AG09319 (cell line): Measurements from ENCODE around the gene GFER.
"Not testable (repeated sequence)": the region's sequence is repeated elsewhere in the genome, so short reads cannot be mapped to it uniquely, and the experiment has no call there.

ENCODE experiments used
- DNase-seq: peaks from one replicate; pipeline ENCODE4 v3.0.0-alpha.2; 2010; ENCODE audit warnings: low read depth; ENCODE audit errors: extremely low read depth
- CTCF ChIP-seq: IDR thresholded peaks from 2 replicates; pipeline ENCODE4 v1.5.1; 2011; ENCODE audit warnings: low read depth, mild to moderate bottlenecking, inconsistent platforms, low read length, moderate library complexity

The GFER gene

GRCh38 chr16:1983544-1984346 lies at the start of gene GFER:
Gene GFER, plus strand, starts transcription at chr16:1984193. Its CDS starts 26 bp downstream, at chr16:1984219.
- TF ChIP-seq CTCF: peak; percentile 27
- peak; percentile 83 for DNase-seq

- DNase-seq: no peak
- no peak for TF ChIP-seq CTCF
Observed at GRCh38 chr16:1936945-1937479, 47.0 kb upstream of the GFER start.

GRCh38 chr16:1938316-1938715 lies 45.7 kb upstream of the GFER start:
- DNase-seq: no peak
- no peak for TF ChIP-seq CTCF

GRCh38 chr16:1938910-1939309 lies 45.1 kb upstream of the GFER start:
- no peak for TF ChIP-seq CTCF
- DNase-seq: no peak

- not testable (repeated sequence) for DNase-seq
Observed at GRCh38 chr16:1939833-1940232, 44.2 kb upstream of the GFER start.

GRCh38 chr16:1940273-1941161 lies 43.5 kb upstream of the GFER start:
- TF ChIP-seq CTCF: no peak
- no peak for DNase-seq

- no peak for TF ChIP-seq CTCF
- DNase-seq: no peak
Observed at GRCh38 chr16:1941162-1942046, 42.6 kb upstream of the GFER start.
